Fibroblast of villous mesenchyme (primary cell): Measurements from ENCODE around the gene ABHD14A. TPM values are rescaled to one million over a fixed set of nuclear protein-coding genes. Genes with fewer than 3 reads are reported as not detected.

Experiments
- DNase-seq: peaks from one replicate; pipeline ENCODE4 v3.0.0-alpha.2; 2010; ENCODE audit warnings: low read depth
- H3K4me3 ChIP-seq: 2 replicates; pipeline ENCODE4 v1.5.1; 2011; ENCODE audit warnings: low read depth, mild to moderate bottlenecking, low read length
- CTCF ChIP-seq: IDR thresholded peaks from 2 replicates; pipeline ENCODE4 v1.5.1; 2012; ENCODE audit warnings: low read depth, mild to moderate bottlenecking, low read length; ENCODE audit not compliant: insufficient read depth
- total RNA-seq: library from RNA; depleted of rRNA; stranded (reverse); fragments of >200 nt; gene quantifications from 2 replicates; pipeline ENCODE4 v1.2.3, GENCODE V29; 2012

Gene ABHD14A
- total RNA-seq, 1 donor: 5.2 TPM

GRCh38 chr3:51963951-51964451, 10.9 kb upstream of the ABHD14A start:
- no peak overlapping the region for H3K4me3 ChIP-seq
- DNase-seq: no peak
- TF ChIP-seq CTCF: no peak

GRCh38 chr3:51964521-51964920, 10.3 kb upstream of the ABHD14A start:
- no peak for TF ChIP-seq CTCF
- no peak for DNase-seq
- no peak overlapping the region for H3K4me3 ChIP-seq

GRCh38 chr3:51966016-51966415, 8.8 kb upstream of the ABHD14A start:
- H3K4me3 ChIP-seq: no peak overlapping the region
- DNase-seq: no peak
- TF ChIP-seq CTCF: no peak

GRCh38 chr3:51966486-51966885, 8.4 kb upstream of the ABHD14A start:
- H3K4me3 ChIP-seq: peak overlapping the region; percentile 71
- DNase-seq: no peak
- no peak for TF ChIP-seq CTCF

- no peak for DNase-seq
Measured at GRCh38 chr3:51966922-51967383, 7.9 kb upstream of the ABHD14A start.

GRCh38 chr3:51967384-51968169, 7.3 kb upstream of the ABHD14A start, which contains the start of gene PCBP4:
TSS of gene PCBP4 (minus strand) at chr3:51967454. CDS start at chr3:51961240, 6,214 bp downstream.
- peak; percentile 43 for DNase-seq
- H3K4me3 ChIP-seq: peak within 1 kb of the TSS; percentile 71
- no peak for TF ChIP-seq CTCF

More at GRCh38 chr3:51966922-51967383, 7.9 kb upstream of the ABHD14A start:
- no peak for TF ChIP-seq CTCF
- H3K4me3 ChIP-seq: peak overlapping the region; percentile 71
